ENCODE data around the gene ABCC2. TPM values are rescaled to one million over a fixed set of nuclear protein-coding genes. Genes with fewer than 3 reads are reported as not detected.
"Not testable (repeated sequence)": the region's sequence is repeated elsewhere in the genome, so short reads cannot be mapped to it uniquely, and the experiment has no call there.

The ABCC2 gene
- polyA plus RNA-seq (2013, experiment 1 of 2), result 0.45 TPM
- polyA plus RNA-seq (2013, experiment 2 of 2), result 1.3 TPM

- no peaks in the 10 kb centered on the region for H3K9me3 ChIP-seq (ENCODE audit: insufficient read depth, low read depth, low read length)
- H3K9ac ChIP-seq (ENCODE audit: low read depth, low read length), result no peak within 1 kb of the TSS
- H3K27ac ChIP-seq (ENCODE audit: low read depth, low read length), result no peak within 1 kb of the TSS
- peaks cover 32% of the 10 kb centered on the region for H3K4me1 ChIP-seq (ENCODE audit: insufficient read depth, low read length)
- no peak within 1 kb of the TSS for H3K4me3 ChIP-seq (ENCODE audit: low read length)
- WGBS, result 92% methylated on average over 4 of the region's 7 CpGs
- H3K27me3 ChIP-seq (ENCODE audit: insufficient read depth, low read length), result no peaks in the 10 kb centered on the region
- H3K36me3 ChIP-seq (ENCODE audit: insufficient read depth, low read length), result no peaks in the 10 kb centered on the region
Observed at GRCh38 chr10:99782447-99783286, at the start of gene ABCC2. Gene ABCC2 (plus strand): TSS chr10:99782640. CDS start chr10:99782845, 205 bp downstream.

DNA sequence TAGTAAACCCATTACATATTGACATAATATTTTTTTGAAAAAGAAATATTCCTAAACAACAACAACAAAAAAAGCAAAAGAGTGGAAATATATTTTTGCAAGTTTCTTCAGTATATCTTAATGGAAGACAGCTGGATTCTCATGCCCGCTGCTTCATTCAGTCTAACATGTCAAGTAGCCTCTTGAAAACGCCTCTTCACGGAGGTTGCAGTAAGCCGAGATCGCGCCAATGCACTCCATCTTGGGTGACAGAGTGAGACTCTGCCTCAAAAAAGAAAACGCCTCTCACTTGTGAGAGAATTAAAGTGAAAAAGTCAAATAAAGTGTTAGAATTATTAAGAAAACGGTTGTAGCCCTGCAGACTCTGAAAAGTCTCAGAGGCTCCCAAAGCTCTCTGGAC lies 49.1 kb upstream of the ABCC2 start:
- peak overlapping the region; percentile 100 for H3K4me3 ChIP-seq (ENCODE audit: low read length)
- WGBS, result 93% methylated on average over 8 of the region's 8 CpGs
- H3K4me1 ChIP-seq (ENCODE audit: insufficient read depth, low read length), result peaks cover 3% of the 10 kb centered on the region; the same call in 1 of the 2 replicates
- H3K27me3 ChIP-seq (ENCODE audit: insufficient read depth, low read length), result no peaks in the 10 kb centered on the region
- peaks cover 38% of the 10 kb centered on the region for H3K36me3 ChIP-seq (ENCODE audit: insufficient read depth, low read length)
- H3K9ac ChIP-seq (ENCODE audit: low read depth, low read length), result no peak overlapping the region
- no peaks in the 10 kb centered on the region for H3K9me3 ChIP-seq (ENCODE audit: insufficient read depth, low read depth, low read length)
- H3K27ac ChIP-seq (ENCODE audit: low read depth, low read length), result no peak overlapping the region

DNA sequence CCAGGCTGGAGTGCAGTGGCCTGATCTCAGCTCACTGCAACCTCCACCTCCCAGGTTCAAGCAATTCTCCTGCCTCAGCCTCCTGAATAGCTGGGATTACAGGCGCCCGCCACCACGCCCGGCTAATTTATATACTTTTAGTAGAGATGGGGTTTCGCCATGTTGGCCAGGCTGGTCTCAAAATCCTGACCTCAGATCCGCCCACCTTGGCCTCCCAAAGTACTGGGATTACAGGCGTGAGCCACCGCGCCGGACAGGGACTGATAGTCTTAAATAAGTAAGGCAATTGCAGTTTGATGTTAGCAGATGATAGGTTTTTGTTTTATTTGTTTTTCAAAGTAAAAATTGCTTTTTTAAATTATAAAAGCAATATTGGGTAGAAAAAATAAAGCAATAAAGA lies 48.3 kb upstream of the ABCC2 start:
- peaks cover 39% of the 10 kb centered on the region for H3K36me3 ChIP-seq (ENCODE audit: insufficient read depth, low read length)
- not testable (repeated sequence) for H3K9me3 ChIP-seq (ENCODE audit: insufficient read depth, low read depth, low read length); H3K27me3 ChIP-seq (ENCODE audit: insufficient read depth, low read length); H3K4me1 ChIP-seq (ENCODE audit: insufficient read depth, low read length); H3K27ac ChIP-seq (ENCODE audit: low read depth, low read length); H3K9ac ChIP-seq (ENCODE audit: low read depth, low read length); H3K4me3 ChIP-seq (ENCODE audit: low read length)
- WGBS, result 96% methylated on average over 10 of the region's 10 CpGs

GRCh38 chr10:99740260-99740659 lies 42.2 kb upstream of the ABCC2 start:
- 100% methylated on average over 1 of the region's 2 CpGs for WGBS
- H3K36me3 ChIP-seq (ENCODE audit: insufficient read depth, low read length), result peaks cover 94% of the 10 kb centered on the region

DNA sequence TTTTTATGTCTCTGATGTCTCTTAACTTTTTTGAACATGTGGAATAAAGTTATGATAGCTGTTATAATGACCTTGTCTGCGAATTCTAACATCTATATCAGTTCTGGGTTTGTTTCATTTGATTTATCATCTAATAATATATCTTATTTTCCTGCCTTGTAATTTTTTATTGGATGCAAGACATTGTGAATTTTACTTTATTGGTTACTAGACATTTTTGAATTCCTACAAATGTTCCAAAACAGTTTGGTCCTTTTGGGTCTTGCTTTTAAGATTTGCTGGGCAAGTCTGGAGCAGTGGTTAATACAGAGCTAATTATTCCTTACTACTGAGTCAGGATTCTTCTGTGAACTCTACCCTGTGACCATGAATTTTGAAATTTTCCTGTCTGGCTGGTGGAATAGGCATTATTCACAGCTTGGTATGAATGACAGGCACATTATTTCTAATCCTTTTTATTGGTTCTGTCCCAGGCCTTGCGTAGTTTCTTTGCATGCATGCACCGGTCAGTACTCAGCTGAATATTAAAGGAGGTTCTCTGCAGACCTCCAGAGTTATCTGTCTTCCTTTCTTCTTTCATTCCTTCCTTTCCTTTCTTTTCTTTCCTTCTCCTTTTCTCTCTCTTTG lies 41.4 kb upstream of the ABCC2 start:
- Histone ChIP-seq H3K4me3 (ENCODE audit: low read length) (no peak overlapping the region), H3K9ac (ENCODE audit: low read depth, low read length) (no peak overlapping the region), H3K4me1 (ENCODE audit: insufficient read depth, low read length) (no peaks in the 10 kb centered on the region), H3K36me3 (ENCODE audit: insufficient read depth, low read length) (peaks cover 96% of the 10 kb centered on the region), H3K9me3 (ENCODE audit: insufficient read depth, low read depth, low read length) (peaks cover 13% of the 10 kb centered on the region; the same call in 1 of the 2 replicates), H3K27ac (ENCODE audit: low read depth, low read length) (no peak overlapping the region), H3K27me3 (ENCODE audit: insufficient read depth, low read length) (no peaks in the 10 kb centered on the region)
- 95% methylated on average over 2 of the region's 3 CpGs for WGBS

More at GRCh38 chr10:99740260-99740659, 42.2 kb upstream of the ABCC2 start:
- Histone ChIP-seq H3K4me1 (ENCODE audit: insufficient read depth, low read length) (no peaks in the 10 kb centered on the region), H3K27ac (ENCODE audit: low read depth, low read length) (no peak overlapping the region), H3K27me3 (ENCODE audit: insufficient read depth, low read length) (no peaks in the 10 kb centered on the region), H3K9me3 (ENCODE audit: insufficient read depth, low read depth, low read length) (peaks cover 13% of the 10 kb centered on the region; the same call in 1 of the 2 replicates), H3K9ac (ENCODE audit: low read depth, low read length) (no peak overlapping the region), H3K4me3 (ENCODE audit: low read length) (no peak overlapping the region)

- no peaks in the 10 kb centered on the region for H3K4me1 ChIP-seq (ENCODE audit: insufficient read depth, low read length)
- no peak overlapping the region for H3K9ac ChIP-seq (ENCODE audit: low read depth, low read length)
- no peak overlapping the region for H3K4me3 ChIP-seq (ENCODE audit: low read length)
- H3K27ac ChIP-seq (ENCODE audit: low read depth, low read length), result no peak overlapping the region
- peaks cover 96% of the 10 kb centered on the region for H3K36me3 ChIP-seq (ENCODE audit: insufficient read depth, low read length)
- no peaks in the 10 kb centered on the region for H3K27me3 ChIP-seq (ENCODE audit: insufficient read depth, low read length)
- peaks cover 13% of the 10 kb centered on the region; the same call in 1 of the 2 replicates for H3K9me3 ChIP-seq (ENCODE audit: insufficient read depth, low read depth, low read length)
Observed at GRCh38 chr10:99742254-99742653, 40.2 kb upstream of the ABCC2 start.

- peaks cover 96% of the 10 kb centered on the region for H3K36me3 ChIP-seq (ENCODE audit: insufficient read depth, low read length)
- no peaks in the 10 kb centered on the region for H3K27me3 ChIP-seq (ENCODE audit: insufficient read depth, low read length)
- no peak overlapping the region for H3K4me3 ChIP-seq (ENCODE audit: low read length)
- WGBS, result 83% methylated on average over 1 of the region's 2 CpGs
- H3K9ac ChIP-seq (ENCODE audit: low read depth, low read length), result no peak overlapping the region
- no peaks in the 10 kb centered on the region for H3K4me1 ChIP-seq (ENCODE audit: insufficient read depth, low read length)
- H3K27ac ChIP-seq (ENCODE audit: low read depth, low read length), result no peak overlapping the region
- peaks cover 13% of the 10 kb centered on the region; the same call in 1 of the 2 replicates for H3K9me3 ChIP-seq (ENCODE audit: insufficient read depth, low read depth, low read length)
Observed at GRCh38 chr10:99742701-99743100, 39.7 kb upstream of the ABCC2 start.

DNA sequence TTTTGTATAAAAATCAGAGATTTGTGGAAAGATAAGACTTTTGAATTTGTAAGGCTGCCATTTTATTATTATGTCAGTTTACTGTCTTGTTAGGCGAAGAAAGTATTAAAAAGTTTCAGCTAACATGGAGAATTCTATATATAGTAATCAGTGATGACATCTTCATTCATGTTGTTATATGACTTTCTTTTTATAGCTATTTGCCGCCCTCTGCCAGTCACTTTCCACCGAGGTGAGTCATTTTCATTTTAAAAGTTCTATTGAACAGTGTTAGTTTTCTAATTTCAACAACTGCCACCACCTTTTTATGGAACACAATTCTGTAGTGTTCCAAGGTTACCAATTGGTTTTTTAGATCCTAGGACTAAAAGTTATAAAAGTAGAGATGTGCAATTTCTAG lies 38.6 kb upstream of the ABCC2 start:
- peaks cover 98% of the 10 kb centered on the region for H3K36me3 ChIP-seq (ENCODE audit: insufficient read depth, low read length)
- 100% methylated on average over 3 of the region's 3 CpGs for WGBS
- H3K9ac ChIP-seq (ENCODE audit: low read depth, low read length), result no peak overlapping the region
- no peak overlapping the region for H3K27ac ChIP-seq (ENCODE audit: low read depth, low read length)
- no peaks in the 10 kb centered on the region for H3K27me3 ChIP-seq (ENCODE audit: insufficient read depth, low read length)
- no peak overlapping the region for H3K4me3 ChIP-seq (ENCODE audit: low read length)
- peaks cover 13% of the 10 kb centered on the region; the same call in 1 of the 2 replicates for H3K9me3 ChIP-seq (ENCODE audit: insufficient read depth, low read depth, low read length)
- no peaks in the 10 kb centered on the region for H3K4me1 ChIP-seq (ENCODE audit: insufficient read depth, low read length)

DNA sequence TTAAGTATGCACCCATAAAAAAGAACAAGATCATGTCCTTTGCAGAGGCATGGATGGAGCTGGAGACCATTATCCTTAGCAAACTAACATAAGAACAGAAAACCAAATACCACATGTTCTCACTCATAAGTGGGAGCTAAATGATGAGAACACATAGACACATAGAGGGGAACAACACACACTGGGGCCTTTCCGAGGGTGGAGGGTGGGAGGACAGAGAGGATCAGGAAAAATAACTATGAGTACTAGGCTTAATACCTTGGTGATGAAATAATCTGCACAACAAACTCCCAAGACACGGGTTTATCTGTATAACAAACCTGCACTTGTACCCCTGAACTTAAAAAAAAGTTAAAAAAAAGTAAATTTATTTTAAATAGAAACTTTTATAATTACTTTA lies 36.3 kb upstream of the ABCC2 start:
- H3K4me1 ChIP-seq (ENCODE audit: insufficient read depth, low read length); H3K27ac ChIP-seq (ENCODE audit: low read depth, low read length); H3K9ac ChIP-seq (ENCODE audit: low read depth, low read length); H3K4me3 ChIP-seq (ENCODE audit: low read length); H3K27me3 ChIP-seq (ENCODE audit: insufficient read depth, low read length); H3K9me3 ChIP-seq (ENCODE audit: insufficient read depth, low read depth, low read length): not testable (repeated sequence)
- peaks cover 98% of the 10 kb centered on the region for H3K36me3 ChIP-seq (ENCODE audit: insufficient read depth, low read length)
- WGBS, result 100% methylated on average over 1 of the region's 2 CpGs

DNA sequence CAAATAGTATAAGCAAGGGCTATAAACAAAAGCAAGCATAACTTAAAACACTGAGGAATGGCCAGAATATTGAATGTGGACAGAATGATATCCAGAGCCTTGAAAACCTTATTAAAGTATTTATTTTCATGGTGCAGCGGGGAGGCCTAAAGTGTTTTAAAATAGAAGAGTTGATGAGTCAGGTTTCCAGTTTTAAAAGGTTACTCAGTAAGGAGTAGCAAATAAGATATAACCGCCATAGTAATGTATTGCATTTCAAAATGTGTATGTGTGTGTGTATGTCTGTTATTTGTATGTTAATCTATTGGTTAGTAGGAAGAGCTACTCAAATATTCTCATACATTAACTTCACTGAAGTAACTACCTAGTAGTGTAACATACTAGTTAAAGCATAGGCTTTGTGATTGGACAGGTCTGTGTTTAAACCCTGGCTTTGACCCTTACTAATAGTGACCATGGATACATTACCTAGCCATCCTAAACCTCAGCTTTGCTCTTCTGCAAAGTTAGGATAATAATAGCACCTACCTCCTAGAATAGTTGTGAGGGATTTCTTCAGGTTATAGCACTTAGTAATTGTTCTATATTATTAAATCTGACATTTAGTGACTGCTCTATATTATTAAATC lies 33.5 kb upstream of the ABCC2 start:
- Histone ChIP-seq H3K36me3 (ENCODE audit: insufficient read depth, low read length) (peaks cover 97% of the 10 kb centered on the region), H3K4me3 (ENCODE audit: low read length) (no peak overlapping the region)
- 92% methylated on average over 2 of the region's 2 CpGs for WGBS

DNA sequence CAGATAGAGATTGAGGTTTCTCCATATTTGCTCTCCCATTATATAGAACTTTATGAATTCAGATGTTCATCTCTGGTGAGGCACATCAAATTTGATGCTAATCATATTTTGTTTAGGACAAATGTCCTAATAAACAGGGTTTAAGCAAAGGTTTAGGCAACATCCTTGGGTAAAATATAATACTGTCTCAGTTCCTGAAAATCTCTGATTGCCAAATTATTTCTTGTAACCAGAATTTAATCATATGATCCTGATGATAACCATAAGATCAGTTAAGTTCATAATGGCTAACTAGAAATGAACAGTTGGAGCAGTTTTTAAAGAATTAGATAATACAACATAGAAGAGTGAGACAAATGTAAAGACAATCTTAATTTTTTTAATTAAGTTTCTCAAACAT lies 31.8 kb upstream of the ABCC2 start:
- Histone ChIP-seq H3K9me3 (ENCODE audit: insufficient read depth, low read depth, low read length) (no peaks in the 10 kb centered on the region), H3K9ac (ENCODE audit: low read depth, low read length) (no peak overlapping the region), H3K4me1 (ENCODE audit: insufficient read depth, low read length) (no peaks in the 10 kb centered on the region), H3K27me3 (ENCODE audit: insufficient read depth, low read length) (no peaks in the 10 kb centered on the region), H3K36me3 (ENCODE audit: insufficient read depth, low read length) (peaks cover 98% of the 10 kb centered on the region), H3K27ac (ENCODE audit: low read depth, low read length) (no peak overlapping the region), H3K4me3 (ENCODE audit: low read length) (no peak overlapping the region)

More for the DNA sequence above, 33.5 kb upstream of the ABCC2 start:
- Histone ChIP-seq H3K27ac (ENCODE audit: low read depth, low read length) (no peak overlapping the region), H3K9ac (ENCODE audit: low read depth, low read length) (no peak overlapping the region), H3K4me1 (ENCODE audit: insufficient read depth, low read length) (no peaks in the 10 kb centered on the region), H3K9me3 (ENCODE audit: insufficient read depth, low read depth, low read length) (no peaks in the 10 kb centered on the region), H3K27me3 (ENCODE audit: insufficient read depth, low read length) (no peaks in the 10 kb centered on the region)

Data from HUES64 (cell line).